Effector memory CD4-positive, alpha-beta T cell (primary cell): ENCODE data around the gene TEX261.

ENCODE experiments used
- DNase-seq, 3 donors: peaks; one replicate each; pipeline ENCODE4 v3.0.0-alpha.2; 2020
- H3K27ac ChIP-seq: 2 replicates; pipeline ENCODE4 v1.7.0; 2013; ENCODE audit warnings: mild to moderate bottlenecking, low read length, moderate library complexity; ENCODE audit not compliant: insufficient read depth, poor library complexity, severe bottlenecking
- H3K27me3 ChIP-seq: replicated peaks from 2 replicates; pipeline ENCODE4 v1.7.0; 2013; ENCODE audit warnings: mild to moderate bottlenecking, low read length; ENCODE audit not compliant: insufficient read depth, control insufficient read depth, poor library complexity, severe bottlenecking
- H3K36me3 ChIP-seq: 2 replicates; pipeline ENCODE4 v1.7.0; 2013; ENCODE audit warnings: mild to moderate bottlenecking, low read length, moderate library complexity; ENCODE audit not compliant: control insufficient read depth, insufficient read depth
- H3K4me1 ChIP-seq: 2 replicates; pipeline ENCODE4 v1.7.0; 2013; ENCODE audit warnings: low read length, mild to moderate bottlenecking; ENCODE audit not compliant: control insufficient read depth, insufficient read depth, poor library complexity, severe bottlenecking
- H3K4me3 ChIP-seq: 2 replicates; pipeline ENCODE4 v1.7.0; 2013; ENCODE audit warnings: low read length, low read depth, mild to moderate bottlenecking; ENCODE audit not compliant: insufficient read depth, poor library complexity, severe bottlenecking
- H3K9me3 ChIP-seq: 2 replicates; pipeline ENCODE4 v1.7.0; 2013; ENCODE audit warnings: mild to moderate bottlenecking, low read length, moderate library complexity; ENCODE audit not compliant: control insufficient read depth

Gene TEX261

DNA sequence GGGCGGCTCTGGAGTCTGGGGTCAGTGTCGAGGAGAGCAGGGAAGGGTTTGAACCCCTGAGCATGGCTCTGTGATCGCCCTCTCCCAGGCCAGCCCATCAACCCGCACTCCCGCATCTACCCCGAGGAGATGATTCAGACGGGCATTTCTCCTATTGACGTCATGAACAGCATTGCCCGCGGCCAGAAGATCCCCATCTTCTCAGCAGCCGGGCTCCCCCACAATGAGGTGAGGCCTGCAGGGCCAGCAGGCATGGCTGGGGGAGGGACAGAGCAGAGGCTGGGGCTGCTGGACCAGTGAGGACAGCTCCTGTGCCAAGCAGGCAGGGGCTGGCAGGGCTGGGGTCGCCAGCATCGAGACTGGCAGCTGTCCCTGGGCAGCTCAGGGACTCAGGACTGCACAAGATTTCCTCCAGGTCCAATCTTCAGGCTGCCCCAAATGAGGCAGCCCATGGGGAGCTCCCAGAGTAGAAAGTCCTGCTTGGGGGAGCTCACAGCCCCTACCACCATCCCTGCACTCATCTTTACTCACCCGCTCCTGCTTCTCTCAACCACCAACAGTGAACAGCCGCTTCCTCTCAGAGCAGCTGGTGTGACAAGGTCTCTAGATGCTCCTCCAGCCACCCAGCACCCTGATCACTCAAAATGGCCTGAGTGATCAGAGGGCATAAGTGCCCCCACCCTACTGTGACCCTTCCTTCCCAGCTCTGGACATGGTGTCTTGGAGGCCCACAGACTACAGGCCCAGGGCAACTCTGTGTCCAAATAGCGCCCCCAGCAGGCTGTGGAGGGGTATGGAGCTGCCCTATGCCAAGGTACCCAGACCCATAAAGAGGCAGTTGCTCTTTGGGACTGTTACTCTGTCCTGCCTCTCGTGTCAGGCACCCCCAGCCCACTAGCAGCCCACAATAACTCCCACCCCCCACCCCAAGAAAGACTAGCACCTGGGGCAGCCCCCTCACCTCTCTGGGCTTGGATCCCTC lies 34.5 kb downstream of the TEX261 start:
- H3K27me3 ChIP-seq: peaks cover 6% of the 10 kb centered on the region
- H3K9me3 ChIP-seq: no peaks in the 10 kb centered on the region
- no peak overlapping the region for H3K4me3 ChIP-seq
- peaks cover 4% of the 10 kb centered on the region for H3K4me1 ChIP-seq
- no peaks in the 10 kb centered on the region for H3K36me3 ChIP-seq
- H3K27ac ChIP-seq: no peak overlapping the region
- no peak for DNase-seq

- peaks cover 6% of the 10 kb centered on the region for H3K27me3 ChIP-seq
- no peak overlapping the region for H3K4me3 ChIP-seq
- no peaks in the 10 kb centered on the region for H3K4me1 ChIP-seq
- no peak overlapping the region for H3K27ac ChIP-seq
- H3K36me3 ChIP-seq: no peaks in the 10 kb centered on the region
- no peaks in the 10 kb centered on the region for H3K9me3 ChIP-seq
- DNase-seq: no peak
Measured at GRCh38 chr2:70959271-70959761, 35.4 kb downstream of the TEX261 start.

- H3K27me3 ChIP-seq: peaks cover 3% of the 10 kb centered on the region
- H3K4me3 ChIP-seq: no peak overlapping the region
- no peaks in the 10 kb centered on the region for H3K36me3 ChIP-seq
- no peaks in the 10 kb centered on the region for H3K4me1 ChIP-seq
- H3K9me3 ChIP-seq: no peaks in the 10 kb centered on the region
- H3K27ac ChIP-seq: no peak overlapping the region
- DNase-seq: no peak
Measured at GRCh38 chr2:70958759-70959158, 35.9 kb downstream of the TEX261 start.

GRCh38 chr2:70957798-70958197 lies 36.9 kb downstream of the TEX261 start:
- H3K27ac ChIP-seq: no peak overlapping the region
- no peaks in the 10 kb centered on the region for H3K27me3 ChIP-seq
- H3K9me3 ChIP-seq: no peaks in the 10 kb centered on the region
- H3K4me3 ChIP-seq: no peak overlapping the region
- no peaks in the 10 kb centered on the region for H3K36me3 ChIP-seq
- no peaks in the 10 kb centered on the region for H3K4me1 ChIP-seq
- no peak for DNase-seq

DNA sequence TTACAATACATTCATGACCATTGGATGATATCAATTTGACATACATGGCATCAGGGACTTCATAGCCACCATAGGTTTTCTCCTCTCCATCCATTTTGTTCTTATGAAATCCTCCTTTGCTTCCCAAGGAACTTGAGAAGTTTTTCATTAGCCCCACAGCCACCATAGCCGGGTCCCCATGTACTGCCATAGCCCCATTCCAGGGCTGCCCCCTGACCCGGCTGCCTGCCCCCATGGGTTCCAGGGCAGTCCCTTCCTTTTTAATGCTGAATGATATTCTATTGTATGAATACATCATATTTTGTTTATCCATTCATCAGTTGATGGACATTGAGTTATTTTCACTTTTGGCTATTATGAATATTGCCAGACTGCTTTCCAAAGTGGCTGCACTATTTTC lies 38.5 kb downstream of the TEX261 start:
- H3K9me3 ChIP-seq: no peaks in the 10 kb centered on the region
- H3K36me3 ChIP-seq: no peaks in the 10 kb centered on the region
- no peaks in the 10 kb centered on the region for H3K4me1 ChIP-seq
- H3K4me3 ChIP-seq: no peak overlapping the region
- H3K27me3 ChIP-seq: no peaks in the 10 kb centered on the region
- H3K27ac ChIP-seq: no peak overlapping the region
- no peak for DNase-seq

DNA sequence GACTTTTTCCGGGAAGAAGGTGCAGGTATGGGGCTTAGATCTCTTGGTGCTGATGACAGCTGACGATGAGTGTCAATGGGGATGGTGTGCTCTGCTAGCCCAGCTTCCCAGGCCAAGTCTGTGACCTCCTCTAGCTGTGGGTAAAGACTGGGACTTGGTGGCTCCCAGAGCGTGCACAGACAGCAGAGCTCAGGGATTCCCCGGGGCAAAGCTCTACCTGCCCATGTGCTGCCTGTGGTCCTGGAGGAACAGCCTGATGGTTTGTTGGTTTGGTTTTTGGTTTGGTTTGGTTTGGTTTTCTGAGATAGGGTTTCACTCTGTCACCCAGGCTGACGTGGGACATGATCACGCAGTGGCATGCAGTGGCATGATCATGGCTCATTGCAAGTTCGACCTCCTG lies 39.8 kb downstream of the TEX261 start:
- no peaks in the 10 kb centered on the region for H3K27me3 ChIP-seq
- no peaks in the 10 kb centered on the region for H3K9me3 ChIP-seq
- H3K4me1 ChIP-seq: no peaks in the 10 kb centered on the region
- H3K36me3 ChIP-seq: no peaks in the 10 kb centered on the region
- DNase-seq: no peak
- H3K27ac ChIP-seq: no peak overlapping the region
- H3K4me3 ChIP-seq: no peak overlapping the region

DNA sequence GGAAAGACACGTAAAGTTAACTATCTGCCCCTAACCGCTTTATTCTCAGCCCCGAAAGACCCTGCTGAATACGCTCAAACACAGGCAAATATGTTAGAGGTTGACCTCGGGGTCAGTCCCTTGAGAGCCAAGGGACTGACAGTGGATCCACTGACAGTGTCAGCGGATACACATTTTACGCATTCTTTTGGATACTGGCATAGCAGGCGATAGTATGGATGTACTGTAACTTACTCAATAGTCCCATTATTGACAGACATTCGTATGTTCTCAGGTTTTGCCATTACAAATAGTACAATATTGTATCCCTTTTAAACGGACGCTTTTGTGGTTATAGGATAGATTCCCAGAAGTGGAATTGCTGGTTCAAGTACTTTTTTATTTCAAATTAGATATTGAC lies 45.6 kb downstream of the TEX261 start:
- Histone ChIP-seq H3K36me3 (no peaks in the 10 kb centered on the region), H3K4me3 (no peak overlapping the region), H3K4me1 (no peaks in the 10 kb centered on the region), H3K9me3 (no peaks in the 10 kb centered on the region), H3K27me3 (peaks cover 3% of the 10 kb centered on the region), H3K27ac (no peak overlapping the region)
- DNase-seq: no peak

DNA sequence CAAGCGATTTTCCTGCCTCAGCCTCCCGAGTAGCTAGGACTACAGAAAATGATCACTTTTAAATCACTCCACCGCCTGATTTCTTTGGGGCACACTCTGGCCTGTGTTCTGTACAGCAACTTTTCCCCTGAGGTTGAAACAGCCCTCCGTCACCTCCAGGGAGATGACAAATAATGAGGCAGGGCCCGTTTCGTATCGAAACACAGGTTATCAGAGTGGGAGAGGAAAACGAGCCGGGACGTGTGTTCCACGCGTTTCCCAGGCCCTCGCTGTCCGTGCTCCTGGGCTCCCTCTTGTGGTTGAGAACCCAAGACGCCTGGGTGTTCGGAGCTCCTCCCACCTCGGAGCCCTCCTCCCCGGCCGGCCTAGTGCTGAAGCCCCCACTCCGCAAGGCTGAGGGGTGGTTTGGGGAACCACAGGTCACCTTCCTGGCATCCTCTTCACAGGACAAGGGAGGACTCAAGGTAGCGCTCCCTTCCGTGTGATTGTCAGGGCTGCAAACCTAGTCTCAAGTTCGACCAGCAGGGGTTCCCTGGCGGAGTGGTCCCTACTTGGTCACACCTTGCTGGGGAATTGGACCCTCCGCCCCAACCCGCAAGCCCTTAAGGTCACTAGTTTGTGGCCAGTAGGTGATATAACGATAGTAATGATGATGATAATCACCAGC lies 46.2 kb downstream of the TEX261 start:
- H3K27ac ChIP-seq: no peak overlapping the region
- peaks cover 3% of the 10 kb centered on the region for H3K27me3 ChIP-seq
- H3K9me3 ChIP-seq: no peaks in the 10 kb centered on the region
- DNase-seq: peak; percentile 46 to 59 (median 50)
- no peaks in the 10 kb centered on the region for H3K36me3 ChIP-seq
- peak overlapping the region; percentile 15 for H3K4me3 ChIP-seq
- H3K4me1 ChIP-seq: no peaks in the 10 kb centered on the region

DNA sequence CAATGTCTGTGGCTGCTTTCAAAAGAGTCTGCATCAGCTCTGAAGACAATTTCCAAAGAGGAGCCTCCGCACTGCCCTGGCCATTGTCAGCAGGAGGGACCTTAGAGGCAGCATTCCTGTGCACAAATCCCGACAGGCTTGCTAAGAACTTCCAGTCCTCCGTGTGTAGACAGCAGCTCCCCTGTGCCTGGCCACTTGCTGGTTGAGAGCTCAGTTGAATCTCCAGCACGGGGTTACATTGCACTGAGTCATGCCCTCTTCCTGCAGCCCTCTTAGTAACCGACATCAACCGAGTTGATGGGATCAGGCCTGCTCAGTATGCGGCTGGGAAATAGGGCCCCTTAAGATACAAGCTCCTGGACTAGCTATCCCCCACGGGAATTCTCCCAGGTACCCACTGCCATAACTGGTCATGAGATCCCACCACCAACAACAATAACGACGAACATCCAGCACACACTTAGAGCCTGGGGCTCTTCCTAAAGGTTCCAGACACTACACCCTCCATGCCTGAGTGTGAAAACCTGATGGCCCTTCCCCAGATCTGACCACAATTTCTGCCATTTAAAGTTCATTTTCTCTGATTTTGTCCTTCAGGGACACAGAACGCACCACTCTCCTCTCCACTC lies 47.0 kb downstream of the TEX261 start:
- Histone ChIP-seq H3K36me3 (no peaks in the 10 kb centered on the region), H3K4me3 (no peak overlapping the region), H3K4me1 (no peaks in the 10 kb centered on the region), H3K27ac (no peak overlapping the region), H3K27me3 (peaks cover 3% of the 10 kb centered on the region), H3K9me3 (no peaks in the 10 kb centered on the region)
- DNase-seq: no peak
